ENCODE data around the gene TRIP13. TPM values are rescaled to one million over a fixed set of nuclear protein-coding genes. Genes with fewer than 3 reads are reported as not detected.

Gene TRIP13
- total and polyA plus RNA-seq, 2 experiments from 2014 or later, result 9.2 to 9.4 TPM

- H3K4me2 ChIP-seq, result no peak overlapping the region
- DNase-seq (ENCODE audit: low spot score), result no peak
- no peak overlapping the region for H3K27ac ChIP-seq
- H3K4me1 ChIP-seq (ENCODE audit: insufficient read depth), result peaks cover 4% of the 10 kb centered on the region
- H2AFZ ChIP-seq, result no peak overlapping the region
- WGBS (ENCODE audit: low lambda C conversion rate, missing lambda C conversion rate), result 86% methylated on average over 13 of the region's 13 CpGs
- TF ChIP-seq EZH2phosphoT487 (IDR thresholded peaks at IDR 0.05; ENCODE audit: low read depth, severe bottlenecking, unreplicated experiment), result no peak
- TF ChIP-seq EZH2 (IDR thresholded peaks at IDR 0.05; ENCODE audit: borderline replicate concordance), result no peak
- TF ChIP-seq CTCF (IDR thresholded peaks at IDR 0.05; ENCODE audit: poor library complexity), result no peak
- no peaks in the 10 kb centered on the region for H3K36me3 ChIP-seq (replicated peaks; ENCODE audit: insufficient read depth, low read depth)
- H4K20me1 ChIP-seq (ENCODE audit: insufficient read depth, poor library complexity, severe bottlenecking), result no peaks in the 10 kb centered on the region
- no peaks in the 10 kb centered on the region for H3K79me2 ChIP-seq
- H3K4me3 ChIP-seq, result no peak overlapping the region
- peaks cover 8% of the 10 kb centered on the region for H3K27me3 ChIP-seq
- H3K9me3 ChIP-seq (ENCODE audit: low read depth), result no peaks in the 10 kb centered on the region
- no peaks in the 10 kb centered on the region for H3K9me2 ChIP-seq (replicated peaks; ENCODE audit: insufficient read depth)
These were observed 39.0 kb downstream of the TRIP13 start for GRCh38 chr5:931570-932145.

GRCh38 chr5:932151-932627 lies 39.5 kb downstream of the TRIP13 start:
- H3K27me3 ChIP-seq, result peaks cover 6% of the 10 kb centered on the region
- TF ChIP-seq EZH2 (IDR thresholded peaks at IDR 0.05; ENCODE audit: borderline replicate concordance) (no peak), CTCF (IDR thresholded peaks at IDR 0.05; ENCODE audit: poor library complexity) (no peak), EZH2phosphoT487 (IDR thresholded peaks at IDR 0.05; ENCODE audit: low read depth, severe bottlenecking, unreplicated experiment) (no peak)
- no peak for DNase-seq (ENCODE audit: low spot score)
- no peak overlapping the region for H2AFZ ChIP-seq
- H3K9me2 ChIP-seq (replicated peaks; ENCODE audit: insufficient read depth), result no peaks in the 10 kb centered on the region
- no peaks in the 10 kb centered on the region for H4K20me1 ChIP-seq (ENCODE audit: insufficient read depth, poor library complexity, severe bottlenecking)
- 86% methylated on average over 8 of the region's 8 CpGs for WGBS (ENCODE audit: low lambda C conversion rate, missing lambda C conversion rate)
- no peak overlapping the region for H3K4me2 ChIP-seq
- no peak overlapping the region for H3K4me3 ChIP-seq
- H3K36me3 ChIP-seq (replicated peaks; ENCODE audit: insufficient read depth, low read depth), result no peaks in the 10 kb centered on the region
- H3K9me3 ChIP-seq (ENCODE audit: low read depth), result no peaks in the 10 kb centered on the region
- H3K27ac ChIP-seq, result no peak overlapping the region
- H3K4me1 ChIP-seq (ENCODE audit: insufficient read depth), result no peaks in the 10 kb centered on the region
- no peaks in the 10 kb centered on the region for H3K79me2 ChIP-seq

- peaks cover under 1% of the 10 kb centered on the region for H3K27me3 ChIP-seq
These were observed 40.1 kb downstream of the TRIP13 start for GRCh38 chr5:932628-933250.

More at GRCh38 chr5:932628-933250, 40.1 kb downstream of the TRIP13 start:
- WGBS (ENCODE audit: low lambda C conversion rate, missing lambda C conversion rate), result 79% methylated on average over 4 of the region's 4 CpGs
- no peaks in the 10 kb centered on the region for H3K36me3 ChIP-seq (replicated peaks; ENCODE audit: insufficient read depth, low read depth)
- no peaks in the 10 kb centered on the region for H3K9me2 ChIP-seq (replicated peaks; ENCODE audit: insufficient read depth)
- H3K27ac ChIP-seq, result no peak overlapping the region
- no peaks in the 10 kb centered on the region for H3K4me1 ChIP-seq (ENCODE audit: insufficient read depth)
- H2AFZ ChIP-seq, result no peak overlapping the region
- no peak for DNase-seq (ENCODE audit: low spot score)
- no peaks in the 10 kb centered on the region for H3K79me2 ChIP-seq
- TF ChIP-seq EZH2phosphoT487 (IDR thresholded peaks at IDR 0.05; ENCODE audit: low read depth, severe bottlenecking, unreplicated experiment), result no peak
- no peak for TF ChIP-seq CTCF (IDR thresholded peaks at IDR 0.05; ENCODE audit: poor library complexity)
- no peak for TF ChIP-seq EZH2 (IDR thresholded peaks at IDR 0.05; ENCODE audit: borderline replicate concordance)
- no peaks in the 10 kb centered on the region for H3K9me3 ChIP-seq (ENCODE audit: low read depth)
- no peak overlapping the region for H3K4me2 ChIP-seq
- no peak overlapping the region for H3K4me3 ChIP-seq
- no peaks in the 10 kb centered on the region for H4K20me1 ChIP-seq (ENCODE audit: insufficient read depth, poor library complexity, severe bottlenecking)
